ENCODE data around the gene GPR137.
"Not testable (repeated sequence)": the region's sequence is repeated elsewhere in the genome, so short reads cannot be mapped to it uniquely, and the experiment has no call there.

The GPR137 gene

DNA sequence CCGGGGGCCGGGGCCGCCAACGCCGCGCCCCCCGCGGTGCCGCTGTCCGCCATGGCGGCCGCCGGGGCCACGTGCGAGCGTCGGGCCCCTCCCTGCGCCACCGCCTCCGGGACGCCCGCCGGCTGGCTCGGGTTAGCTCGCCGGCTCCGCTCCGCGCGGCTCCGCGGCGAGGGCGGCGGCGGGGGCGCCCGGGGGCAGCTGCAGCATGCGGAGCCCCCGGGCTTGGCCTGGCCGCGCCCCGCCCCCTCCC is 39.1 kb upstream of the GPR137 start:
- Mint-ChIP-seq H3K36me3 (ENCODE audit: low read depth) (peaks cover 13% of the 10 kb centered on the region), H3K27ac (peak overlapping the region; percentile 65), H3K4me1 (ENCODE audit: low read depth) (peaks cover 27% of the 10 kb centered on the region), H3K4me3 (peak overlapping the region; percentile 86)
- H3K27me3 Mint-ChIP-seq, H3K9me3 Mint-ChIP-seq: not testable (repeated sequence)

DNA sequence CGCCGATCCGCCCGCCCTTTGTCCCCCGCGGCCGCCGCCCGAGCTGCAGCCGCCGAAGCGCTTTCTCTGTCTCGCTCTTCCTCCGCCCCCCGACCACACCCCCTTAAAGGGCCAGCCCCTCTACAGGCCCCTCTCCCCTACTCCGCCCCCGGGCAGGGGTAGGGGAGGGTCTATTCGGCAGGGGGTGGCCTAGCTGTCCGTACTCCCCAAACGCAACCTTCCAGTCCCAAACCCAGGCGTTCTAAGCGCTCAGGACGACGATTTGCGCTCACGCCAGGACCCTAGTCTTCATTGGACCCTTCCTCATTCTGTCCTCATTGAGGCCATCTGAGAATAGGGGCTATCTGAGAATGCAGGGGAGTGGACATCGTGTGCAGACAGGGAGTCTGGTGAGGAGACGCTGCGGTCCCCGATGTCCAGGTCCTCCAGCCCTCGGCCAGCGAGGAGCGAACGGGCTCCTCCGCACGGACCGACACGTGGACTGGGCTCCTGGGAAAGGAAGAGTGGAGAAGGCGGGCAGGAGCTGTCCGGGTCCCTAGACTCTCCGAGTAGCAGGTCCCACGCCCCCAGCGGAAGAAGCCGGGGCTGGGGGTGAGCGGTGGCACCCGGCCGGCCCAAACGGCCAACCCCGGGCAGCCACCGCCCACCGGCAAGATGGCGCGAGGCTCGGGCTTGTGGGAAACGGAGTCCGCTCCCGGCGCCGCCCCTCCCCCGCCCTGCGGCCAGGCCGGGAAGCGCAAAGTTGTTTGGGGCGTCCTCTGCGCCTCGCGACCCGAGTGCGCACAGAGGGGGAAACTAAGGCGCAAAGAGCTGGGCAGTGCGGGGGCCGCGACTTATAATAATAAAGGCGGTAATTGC is 38.5 kb upstream of the GPR137 start, which contains the start of gene PPP1R14B:
Gene PPP1R14B, minus strand, starts transcription at position 73 of the 858 bp plus-strand sequence. CDS start 270 bp downstream, outside the sequence.
- Mint-ChIP-seq H3K27ac (peak within 1 kb of the TSS; percentile 95), H3K4me1 (ENCODE audit: low read depth) (peaks cover 32% of the 10 kb centered on the region), H3K36me3 (ENCODE audit: low read depth) (peaks cover 13% of the 10 kb centered on the region), H3K4me3 (peak within 1 kb of the TSS; percentile 94), H3K9me3 (no peaks in the 10 kb centered on the region), H3K27me3 (no peaks in the 10 kb centered on the region)

DNA sequence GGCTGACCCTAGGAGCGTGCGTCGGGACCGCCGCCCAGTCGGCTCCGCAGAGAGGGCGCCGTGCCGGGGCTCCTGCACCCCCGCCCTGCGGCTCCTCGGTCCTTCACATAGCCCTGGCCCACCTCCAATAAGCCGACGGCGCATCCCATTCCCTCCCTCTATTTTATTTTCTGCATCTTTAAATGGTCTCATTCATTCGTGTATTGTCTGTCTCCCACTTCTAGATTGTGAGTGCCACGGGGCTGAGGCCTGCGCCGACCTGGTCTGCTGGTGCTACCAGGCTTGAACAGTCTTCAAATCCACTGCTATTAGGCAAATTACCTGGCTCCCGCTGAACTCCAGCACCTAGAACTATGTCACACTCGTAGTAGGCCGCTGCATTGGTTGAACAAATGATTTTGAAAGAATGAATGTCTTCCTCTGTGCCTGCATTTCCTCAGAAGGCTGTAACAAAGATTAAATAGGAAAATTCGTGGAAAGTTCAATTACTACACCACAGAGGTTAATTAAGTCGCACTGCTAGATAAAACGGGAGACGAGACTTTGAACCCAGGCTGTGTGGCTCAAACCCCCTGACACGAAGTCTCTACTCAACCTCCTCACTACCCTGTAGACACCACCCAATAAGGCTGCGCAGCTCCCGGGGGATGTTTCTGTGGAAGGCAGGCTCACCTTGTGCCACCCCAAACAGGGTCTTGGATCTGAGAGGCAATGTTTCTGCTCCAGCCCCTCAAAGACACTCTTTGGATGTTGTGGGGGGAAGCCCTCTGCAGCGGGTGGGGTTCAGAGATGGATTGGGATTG is 37.7 kb upstream of the GPR137 start:
- H3K36me3 Mint-ChIP-seq (ENCODE audit: low read depth), result peaks cover 13% of the 10 kb centered on the region
- peak overlapping the region; percentile 70 for H3K4me3 Mint-ChIP-seq
- peak overlapping the region; percentile 26 for H3K27ac Mint-ChIP-seq
- no peaks in the 10 kb centered on the region for H3K27me3 Mint-ChIP-seq
- H3K9me3 Mint-ChIP-seq, result no peaks in the 10 kb centered on the region
- peaks cover 31% of the 10 kb centered on the region for H3K4me1 Mint-ChIP-seq (ENCODE audit: low read depth)

DNA sequence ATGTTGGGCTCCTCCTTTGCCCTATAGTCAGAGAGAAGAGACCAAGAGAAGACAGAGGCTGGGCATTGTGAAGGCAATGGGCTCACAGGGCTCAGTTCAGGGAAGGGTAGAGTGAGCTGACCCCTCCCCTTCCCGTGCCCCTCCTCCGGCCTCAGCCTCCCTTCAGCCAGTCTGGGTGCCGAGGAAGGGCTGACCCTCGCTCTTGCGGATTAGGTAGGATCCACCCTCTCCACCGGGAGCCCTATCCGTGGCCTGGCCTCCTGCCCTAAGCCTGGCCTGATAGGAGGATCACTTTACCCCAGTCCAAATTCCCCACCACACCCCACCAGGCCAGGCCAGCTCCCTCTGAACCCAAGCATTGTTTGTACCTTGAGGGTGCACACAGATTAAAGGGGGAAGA is 37.1 kb upstream of the GPR137 start:
- Mint-ChIP-seq H3K4me1 (ENCODE audit: low read depth) (peaks cover 24% of the 10 kb centered on the region), H3K4me3 (no peak overlapping the region), H3K27ac (no peak overlapping the region), H3K27me3 (no peaks in the 10 kb centered on the region), H3K9me3 (no peaks in the 10 kb centered on the region), H3K36me3 (ENCODE audit: low read depth) (peaks cover 7% of the 10 kb centered on the region)

DNA sequence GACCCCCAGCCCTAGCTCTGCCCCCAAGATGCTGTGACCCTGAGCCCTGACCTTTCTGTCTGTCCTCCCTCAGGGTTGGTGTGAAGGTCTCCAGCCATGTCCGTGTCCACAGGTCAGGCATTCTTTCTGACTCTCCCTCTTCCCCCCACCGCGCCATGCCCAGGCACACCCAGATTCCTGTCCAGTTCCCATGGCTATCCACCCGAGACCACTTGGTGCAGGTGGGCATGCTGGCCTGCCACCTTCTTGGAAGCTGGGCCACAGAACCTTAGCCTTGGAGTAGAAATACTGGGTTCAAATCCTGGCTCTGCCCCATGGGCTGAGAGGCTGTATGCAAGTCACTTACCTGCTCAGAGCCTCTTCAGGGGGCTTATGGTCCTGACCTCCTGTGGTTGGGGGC is 36.6 kb upstream of the GPR137 start:
- Mint-ChIP-seq H3K27ac (no peak overlapping the region), H3K4me3 (no peak overlapping the region), H3K9me3 (no peaks in the 10 kb centered on the region), H3K36me3 (ENCODE audit: low read depth) (peaks cover 2% of the 10 kb centered on the region), H3K4me1 (ENCODE audit: low read depth) (peaks cover 20% of the 10 kb centered on the region), H3K27me3 (no peaks in the 10 kb centered on the region)

DNA sequence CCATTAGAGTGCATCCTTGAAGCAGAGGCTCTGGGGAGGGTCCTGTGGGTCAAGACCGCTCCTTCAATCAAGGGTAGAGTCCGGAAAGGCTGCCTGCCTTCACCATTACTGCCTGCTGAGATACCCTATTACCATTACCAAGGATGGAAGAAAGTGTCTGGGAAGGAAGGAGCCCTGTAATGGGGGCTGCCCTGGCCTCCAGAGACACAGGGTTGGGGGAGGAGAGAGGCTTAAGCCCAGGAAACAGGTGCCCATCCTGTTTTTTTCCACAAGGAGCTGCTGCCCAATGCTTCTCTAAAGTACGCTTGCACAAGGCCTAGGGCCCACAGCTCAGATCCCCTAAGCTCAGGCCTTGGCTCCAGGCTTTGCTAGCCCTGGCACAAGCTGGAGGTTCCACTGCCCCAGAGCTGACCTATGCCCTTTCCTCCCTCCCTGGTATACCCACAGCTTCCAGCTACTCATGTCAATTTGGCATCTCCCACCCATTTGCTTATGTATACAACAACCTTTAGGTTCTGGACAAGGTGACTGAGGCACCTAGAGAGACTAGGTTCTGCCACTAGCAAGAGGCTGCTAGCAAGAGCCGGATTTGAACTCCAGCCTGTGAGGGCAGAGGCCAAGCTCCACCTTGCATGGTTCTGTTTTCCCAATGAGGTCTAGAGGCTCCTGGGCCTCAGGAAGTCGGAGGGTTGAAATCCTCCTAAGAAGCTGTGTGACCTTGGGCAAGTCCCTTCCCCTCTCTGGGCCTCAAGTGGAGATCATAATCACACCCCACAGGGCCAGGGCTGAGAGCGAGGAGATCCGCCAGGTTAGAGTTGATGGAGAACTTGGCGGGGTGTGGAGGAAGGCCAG is 35.9 kb upstream of the GPR137 start:
- Mint-ChIP-seq H3K27ac (peak overlapping the region; percentile 14), H3K4me3 (no peak overlapping the region)

DNA sequence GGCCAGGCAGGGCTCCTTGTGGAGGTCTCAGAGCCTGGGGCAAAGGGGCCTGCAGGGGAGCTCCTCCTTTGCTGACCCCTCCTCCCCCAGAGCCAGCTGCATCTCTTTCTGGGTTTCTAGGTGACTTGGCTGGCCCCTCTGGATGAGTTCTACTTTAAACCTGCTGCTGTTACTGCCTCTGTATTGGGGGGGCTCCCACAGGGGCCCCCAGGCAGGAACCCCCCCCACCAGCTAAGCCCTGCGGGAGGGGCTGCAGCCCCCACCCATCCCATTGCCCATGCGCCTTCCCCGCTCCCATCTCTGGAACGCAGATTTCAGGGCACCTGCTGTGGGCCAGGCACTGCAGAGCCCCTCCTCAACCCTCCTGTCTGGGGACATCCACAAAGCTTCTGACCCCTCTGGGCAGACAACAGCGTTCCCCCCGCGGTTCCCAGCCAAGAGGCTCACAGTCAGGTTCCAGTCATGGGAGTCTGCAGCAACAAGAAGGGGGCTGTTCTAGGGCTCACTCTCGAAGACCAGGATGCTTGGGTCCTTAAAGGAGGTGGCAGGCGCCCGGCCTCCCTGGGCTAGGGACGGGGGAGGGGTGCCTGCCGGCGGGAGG is 35.1 kb upstream of the GPR137 start:
- H3K27me3 Mint-ChIP-seq, result no peaks in the 10 kb centered on the region
- peaks cover 17% of the 10 kb centered on the region for H3K4me1 Mint-ChIP-seq (ENCODE audit: low read depth)
- H3K36me3 Mint-ChIP-seq (ENCODE audit: low read depth), result no peaks in the 10 kb centered on the region
- H3K4me3 Mint-ChIP-seq, result peak overlapping the region; percentile 69
- no peaks in the 10 kb centered on the region for H3K9me3 Mint-ChIP-seq
- no peak overlapping the region for H3K27ac Mint-ChIP-seq

More for the DNA sequence above, 35.9 kb upstream of the GPR137 start:
- Mint-ChIP-seq H3K36me3 (ENCODE audit: low read depth) (no peaks in the 10 kb centered on the region), H3K9me3 (no peaks in the 10 kb centered on the region), H3K27me3 (no peaks in the 10 kb centered on the region), H3K4me1 (ENCODE audit: low read depth) (peaks cover 17% of the 10 kb centered on the region)

DNA sequence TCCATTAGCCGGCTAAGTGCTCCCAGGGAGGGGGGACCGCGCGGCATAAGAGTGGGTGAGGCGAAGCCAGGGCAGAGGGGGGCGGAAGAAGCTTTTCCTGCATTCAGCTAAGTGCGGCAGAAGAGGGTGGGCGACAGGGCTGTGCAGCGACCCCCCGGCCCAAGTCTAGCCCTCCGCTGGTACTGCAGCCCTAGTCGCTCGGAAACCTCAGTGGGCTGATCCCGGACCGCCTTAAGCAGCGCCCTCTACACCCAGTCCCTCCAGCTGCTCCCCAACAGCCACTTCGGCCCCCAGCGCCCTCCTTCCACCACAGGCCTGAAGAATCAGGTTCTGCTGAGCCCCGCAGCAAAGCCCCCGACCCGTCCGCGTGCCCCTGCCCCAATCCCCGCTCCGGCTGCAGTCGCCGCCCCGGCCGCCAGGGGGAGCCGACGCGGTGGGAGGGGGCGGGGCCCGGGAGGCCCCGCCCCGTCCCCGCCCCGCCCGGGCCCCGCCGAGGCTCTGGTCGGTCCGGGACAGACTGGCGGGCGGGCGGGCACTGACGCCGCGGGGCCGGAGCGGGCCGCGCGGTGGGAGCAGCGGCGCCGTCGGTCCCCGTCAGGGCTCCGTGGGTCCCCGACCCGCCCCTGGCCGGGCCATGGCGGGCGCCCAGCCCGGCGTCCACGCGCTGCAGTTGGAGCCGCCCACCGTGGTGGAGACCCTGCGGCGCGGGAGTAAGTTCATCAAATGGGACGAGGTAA is 34.5 kb upstream of the GPR137 start, which contains the start of gene PLCB3:
Gene PLCB3, plus strand, starts transcription at position 515 of the 737 bp plus-strand sequence. Its CDS starts 120 bp downstream, at position 635.
- Mint-ChIP-seq H3K4me3 (peak within 1 kb of the TSS; percentile 85), H3K4me1 (ENCODE audit: low read depth) (peaks cover 17% of the 10 kb centered on the region), H3K9me3 (no peaks in the 10 kb centered on the region), H3K27me3 (no peaks in the 10 kb centered on the region), H3K36me3 (ENCODE audit: low read depth) (no peaks in the 10 kb centered on the region), H3K27ac (peak within 1 kb of the TSS; percentile 52)

DNA sequence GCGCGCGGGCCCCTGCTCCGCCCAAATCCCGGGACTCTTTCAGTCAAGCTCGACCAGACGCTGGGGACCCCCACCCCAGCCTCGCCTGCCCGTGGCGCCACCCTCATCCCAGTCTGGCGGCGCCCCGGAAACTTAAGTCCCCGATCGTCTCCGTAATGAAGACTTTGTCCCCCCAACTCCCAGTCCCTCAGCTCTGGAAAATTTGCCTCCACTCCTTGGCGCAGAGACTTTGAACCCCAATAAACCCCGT is 34.0 kb upstream of the GPR137 start:
- no peaks in the 10 kb centered on the region for H3K9me3 Mint-ChIP-seq
- H3K27ac Mint-ChIP-seq, result peak overlapping the region; percentile 31
- H3K36me3 Mint-ChIP-seq (ENCODE audit: low read depth), result no peaks in the 10 kb centered on the region
- H3K4me1 Mint-ChIP-seq (ENCODE audit: low read depth), result peaks cover 17% of the 10 kb centered on the region
- no peaks in the 10 kb centered on the region for H3K27me3 Mint-ChIP-seq
- H3K4me3 Mint-ChIP-seq, result peak overlapping the region; percentile 85

DNA sequence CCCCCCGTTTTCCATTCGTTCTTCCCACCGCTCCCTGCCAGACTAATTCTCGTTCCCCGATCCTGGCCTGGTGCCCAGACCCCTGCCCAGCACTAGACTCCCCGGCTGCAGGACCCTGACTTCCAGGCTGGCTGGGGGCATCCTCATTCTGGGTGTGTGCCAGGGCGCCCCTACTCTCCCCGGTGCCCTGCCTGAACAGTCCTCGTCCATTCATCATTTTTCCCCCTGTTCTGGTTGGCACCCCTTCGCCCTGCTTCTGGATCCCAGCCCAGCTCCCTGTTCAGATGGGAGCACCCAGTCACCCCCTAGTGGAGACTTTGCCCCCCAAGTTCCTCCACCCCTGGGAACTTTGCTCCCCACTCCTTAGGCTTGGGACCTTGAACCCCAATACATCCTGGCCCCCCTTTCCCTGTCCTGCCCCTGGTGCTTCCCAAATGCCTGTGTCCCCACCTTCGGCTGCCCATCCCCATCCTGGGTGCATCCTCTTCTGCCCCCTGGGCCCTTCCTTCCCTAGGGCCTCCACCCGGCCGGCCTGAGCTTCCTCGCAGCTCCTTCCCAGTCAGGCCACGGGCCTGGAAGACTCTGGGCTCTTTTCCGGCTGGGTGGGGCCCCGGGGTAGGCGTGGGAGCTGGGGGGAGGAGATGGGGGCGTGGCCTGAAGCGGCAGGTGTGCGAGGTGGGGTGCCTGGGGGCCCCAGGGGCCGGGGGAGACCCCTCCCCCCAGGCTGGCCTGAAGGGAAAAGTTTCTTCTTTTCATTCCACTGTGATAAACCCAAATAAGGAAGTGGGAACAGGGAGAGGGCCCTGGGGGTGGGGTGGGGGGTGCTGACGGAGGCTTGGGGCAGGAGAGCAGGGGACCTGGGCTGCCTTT is 33.4 kb upstream of the GPR137 start:
- Mint-ChIP-seq H3K27ac (peak overlapping the region; percentile 31), H3K4me1 (ENCODE audit: low read depth) (peaks cover 17% of the 10 kb centered on the region), H3K27me3 (no peaks in the 10 kb centered on the region), H3K4me3 (peak overlapping the region; percentile 85), H3K9me3 (no peaks in the 10 kb centered on the region), H3K36me3 (ENCODE audit: low read depth) (no peaks in the 10 kb centered on the region)

DNA sequence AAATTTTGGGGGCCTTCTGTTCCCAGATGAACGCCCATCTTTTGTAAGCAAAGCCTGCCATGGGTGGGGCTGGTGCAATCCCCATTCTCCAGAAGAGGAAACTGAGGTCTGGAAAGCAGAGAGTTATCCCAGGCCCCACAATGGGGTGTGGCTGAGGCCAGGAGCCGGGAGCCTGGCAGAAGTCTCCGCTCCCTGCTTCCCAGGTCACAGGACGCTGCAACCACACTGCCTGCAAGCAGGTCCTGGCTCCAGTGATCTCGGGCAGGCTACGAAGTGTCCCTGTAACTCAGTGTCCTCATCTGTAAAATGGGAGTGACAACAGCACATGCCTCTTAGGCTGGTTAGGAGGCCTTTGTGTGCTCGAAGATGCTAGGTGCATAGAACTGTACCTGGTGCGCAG is 32.6 kb upstream of the GPR137 start:
- H3K4me3 Mint-ChIP-seq, result no peak overlapping the region
- no peak overlapping the region for H3K27ac Mint-ChIP-seq

DNA sequence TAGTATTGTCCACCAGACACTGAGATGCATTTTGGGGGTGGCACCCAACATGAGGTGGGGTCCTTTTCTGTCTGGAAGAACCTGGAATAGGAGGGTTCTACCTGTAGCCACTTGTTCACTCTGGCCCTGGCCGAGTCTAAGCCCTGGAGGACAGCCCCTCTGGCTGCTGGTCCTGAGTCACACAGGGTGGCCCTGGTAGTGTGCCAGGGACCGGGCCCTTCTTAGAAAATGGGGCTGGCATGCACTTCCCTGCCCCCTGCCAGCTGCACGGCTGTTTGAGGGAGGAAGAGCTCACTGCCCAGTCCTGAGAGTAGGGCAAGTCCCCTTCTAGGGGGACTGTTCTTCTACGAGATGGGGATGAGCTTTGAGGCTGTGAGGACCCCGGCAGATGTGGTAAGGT is 32.2 kb upstream of the GPR137 start:
- Mint-ChIP-seq H3K27ac (no peak overlapping the region), H3K27me3 (no peaks in the 10 kb centered on the region), H3K4me3 (no peak overlapping the region), H3K4me1 (ENCODE audit: low read depth) (peaks cover 12% of the 10 kb centered on the region), H3K36me3 (ENCODE audit: low read depth) (no peaks in the 10 kb centered on the region), H3K9me3 (no peaks in the 10 kb centered on the region)

More for the DNA sequence above, 32.6 kb upstream of the GPR137 start:
- H3K9me3 Mint-ChIP-seq, result no peaks in the 10 kb centered on the region
- no peaks in the 10 kb centered on the region for H3K36me3 Mint-ChIP-seq (ENCODE audit: low read depth)
- peaks cover 13% of the 10 kb centered on the region for H3K4me1 Mint-ChIP-seq (ENCODE audit: low read depth)
- no peaks in the 10 kb centered on the region for H3K27me3 Mint-ChIP-seq

DNA sequence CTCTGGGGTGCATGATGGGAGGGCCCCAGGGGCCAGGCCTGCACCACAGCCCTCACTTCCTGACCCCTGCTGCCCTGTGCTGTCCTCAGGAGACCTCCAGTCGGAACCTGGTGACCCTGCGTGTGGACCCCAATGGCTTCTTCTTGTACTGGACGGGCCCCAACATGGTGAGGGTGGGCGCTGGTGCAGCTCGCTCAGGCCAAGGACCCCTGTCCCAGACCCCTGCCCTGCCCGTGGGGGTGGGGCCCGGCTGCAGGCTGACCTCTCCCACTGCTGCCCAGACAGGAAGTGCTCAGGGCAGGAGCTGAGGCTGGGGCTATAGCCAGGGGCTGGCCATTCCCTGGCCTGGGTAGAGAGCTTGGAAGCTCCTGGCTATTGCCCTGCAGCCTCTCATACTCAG is 31.3 kb upstream of the GPR137 start:
- no peaks in the 10 kb centered on the region for H3K9me3 Mint-ChIP-seq
- peaks cover 13% of the 10 kb centered on the region for H3K4me1 Mint-ChIP-seq (ENCODE audit: low read depth)
- no peak overlapping the region for H3K27ac Mint-ChIP-seq
- H3K36me3 Mint-ChIP-seq (ENCODE audit: low read depth), result peaks cover 2% of the 10 kb centered on the region
- no peak overlapping the region for H3K4me3 Mint-ChIP-seq
- no peaks in the 10 kb centered on the region for H3K27me3 Mint-ChIP-seq
